Femur (tissue), 1 donor: ENCODE data around the gene TOB2.
"Not testable (repeated sequence)": the region's sequence is repeated elsewhere in the genome, so short reads cannot be mapped to it uniquely, and the experiment has no call there.

ENCODE experiments used
- DNase-seq: peaks from one replicate; pipeline ENCODE4 v3.0.0-alpha.2; 2017

Gene TOB2

DNA sequence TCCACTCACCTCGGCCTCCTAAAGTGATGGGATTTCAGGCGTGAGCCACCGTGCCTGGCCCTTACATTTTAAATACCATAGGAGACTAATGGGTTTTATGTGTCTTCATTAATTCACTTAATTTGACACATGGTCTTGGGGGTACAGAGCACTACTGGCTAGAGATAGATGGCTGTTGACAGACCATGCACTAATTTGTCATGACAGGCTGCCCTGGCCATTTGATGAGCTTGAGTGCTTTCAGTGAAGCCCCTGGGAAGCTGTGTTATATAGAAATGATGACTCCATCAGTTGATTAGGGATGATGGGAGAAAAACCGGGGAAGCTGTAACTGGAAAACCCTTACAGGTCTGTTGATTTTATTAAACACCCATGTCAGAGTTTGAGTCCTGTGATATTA lies 15.3 kb upstream of the TOB2 start:
- no peak for DNase-seq

DNA sequence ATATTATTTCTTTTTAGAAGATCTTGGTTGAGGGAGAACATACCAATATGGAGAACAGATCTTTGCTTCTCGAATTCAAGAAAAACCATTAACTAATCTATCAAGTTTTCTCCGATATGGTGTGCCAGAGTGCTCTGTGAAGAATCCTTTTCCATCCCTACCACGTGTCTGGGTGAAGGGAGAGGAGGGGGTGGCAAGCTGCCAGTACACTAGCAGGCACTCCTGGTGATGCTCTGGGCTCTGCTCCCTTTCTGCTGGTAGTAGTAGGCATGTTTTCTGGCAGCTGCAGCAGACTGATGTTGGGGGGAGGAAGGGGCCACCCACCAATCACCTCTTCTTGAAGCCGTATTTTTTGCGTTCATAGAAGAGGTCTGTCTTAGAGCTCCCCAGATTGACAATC lies 13.5 kb upstream of the TOB2 start:
- DNase-seq, result not testable (repeated sequence)

DNA sequence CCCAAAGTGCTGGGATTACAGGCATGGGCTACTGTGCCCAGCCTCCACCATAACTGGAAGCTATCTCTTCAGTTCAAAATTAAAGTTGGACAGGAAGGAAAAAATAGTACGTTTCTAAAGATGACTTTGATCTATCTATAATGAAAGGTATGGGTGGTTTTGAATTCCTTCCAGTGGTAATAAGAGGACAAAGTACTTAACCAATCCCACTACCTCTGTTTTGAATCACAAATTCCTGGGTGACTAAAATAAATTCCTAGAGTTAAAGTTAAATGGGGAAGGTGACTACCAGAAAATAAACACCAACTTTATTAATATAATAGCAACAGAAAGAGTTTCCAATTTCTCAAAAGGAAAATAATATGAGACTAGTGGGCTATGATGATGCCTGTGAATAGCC lies 12.8 kb upstream of the TOB2 start:
- DNase-seq, result no peak

DNA sequence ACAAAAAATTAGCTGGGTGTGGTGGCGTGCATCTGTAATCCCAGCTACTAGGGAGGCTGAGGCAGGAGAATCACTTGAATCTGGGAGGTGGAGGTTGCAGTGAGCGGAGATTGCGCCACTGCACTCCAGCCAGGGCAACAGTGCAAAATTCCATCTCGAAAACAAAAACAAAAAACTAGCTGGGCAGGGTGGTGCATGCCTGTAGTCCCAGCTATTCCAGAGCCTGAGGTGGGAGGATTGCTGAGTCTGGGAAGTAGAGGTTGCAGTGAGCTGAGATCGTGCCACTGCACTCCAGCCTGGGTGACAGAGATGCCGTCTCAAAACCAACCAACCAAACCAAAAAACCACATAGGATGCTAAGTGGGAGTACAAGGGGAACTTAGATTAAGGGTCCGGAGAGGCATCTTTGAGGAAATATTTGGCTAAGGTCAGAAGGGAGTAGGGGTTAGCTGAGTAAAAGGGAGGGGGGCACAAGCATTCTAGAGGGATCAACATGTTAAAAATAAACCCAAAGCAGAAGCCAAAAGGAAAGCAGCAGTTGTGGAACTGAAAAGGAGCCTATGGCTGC lies 11.6 kb upstream of the TOB2 start:
- DNase-seq, result no peak

DNA sequence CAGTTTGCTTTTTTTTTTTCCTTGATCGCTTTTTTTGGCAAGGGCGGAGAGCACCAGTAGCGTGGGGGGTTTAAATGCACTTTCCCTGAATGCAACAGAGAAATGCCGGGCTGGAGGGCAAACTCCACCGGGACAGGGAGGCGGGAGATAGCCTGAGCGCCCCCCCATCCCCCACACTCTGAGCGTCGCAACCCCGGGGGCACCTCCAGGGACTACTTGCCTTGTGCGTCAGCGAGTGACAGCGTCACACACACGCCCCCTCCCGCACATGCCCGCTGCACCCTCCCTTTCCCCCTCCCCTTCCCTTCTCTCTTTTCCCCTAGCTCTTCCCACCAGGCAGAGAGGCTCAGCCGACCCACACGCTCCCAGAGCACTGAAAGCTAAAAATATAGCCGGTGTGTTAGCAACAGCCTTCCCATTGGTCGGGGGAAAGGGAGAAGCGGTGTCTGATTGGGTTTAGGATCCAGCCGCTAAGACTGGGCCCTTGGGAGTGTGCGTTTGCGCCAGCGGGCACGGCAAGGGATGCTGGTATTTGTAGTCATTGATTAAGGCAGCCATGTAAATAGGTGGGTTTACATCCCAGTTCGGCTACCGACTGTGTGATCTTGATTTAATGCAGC lies 1.7 kb upstream of the TOB2 start:
- DNase-seq, result peak; percentile 99

DNA sequence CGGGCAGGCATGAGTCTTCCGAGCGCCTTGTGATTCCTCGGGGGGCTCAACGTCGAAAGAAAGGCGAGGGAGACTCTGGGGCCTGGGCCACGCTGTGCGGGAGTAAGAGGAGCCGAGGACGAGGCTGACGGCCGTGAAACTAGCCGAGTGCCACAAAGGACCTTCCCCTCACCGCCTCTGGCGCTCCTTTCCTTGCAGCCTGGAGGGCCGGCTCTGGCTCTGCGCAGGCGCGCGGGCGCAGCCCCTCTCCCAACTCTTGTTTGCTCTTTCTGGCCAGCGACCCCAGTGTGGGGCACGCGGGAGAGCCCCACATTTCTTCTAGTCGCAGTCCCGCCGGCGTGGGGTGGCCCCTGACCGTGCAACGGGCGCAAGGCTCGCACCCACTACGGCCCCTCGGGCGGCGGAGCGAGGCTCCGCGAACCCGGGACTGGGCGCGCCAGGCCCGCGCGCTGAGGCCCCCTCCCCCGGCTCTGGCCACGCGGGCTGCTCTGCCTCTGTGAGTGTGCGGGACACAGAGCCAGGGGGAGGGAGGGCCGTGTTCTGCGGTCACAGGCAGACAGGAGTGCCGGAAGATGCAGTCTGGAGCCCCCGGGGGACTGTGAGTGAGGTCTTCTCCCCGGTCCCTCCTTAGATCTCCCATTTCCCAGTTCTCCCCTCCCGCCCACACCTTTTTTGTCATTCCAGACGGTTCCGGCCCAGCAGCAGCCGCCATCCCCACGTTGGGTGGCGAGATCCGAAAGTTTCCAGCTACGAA lies 1.0 kb upstream of the TOB2 start:
- DNase-seq, result peak; percentile 90

DNA sequence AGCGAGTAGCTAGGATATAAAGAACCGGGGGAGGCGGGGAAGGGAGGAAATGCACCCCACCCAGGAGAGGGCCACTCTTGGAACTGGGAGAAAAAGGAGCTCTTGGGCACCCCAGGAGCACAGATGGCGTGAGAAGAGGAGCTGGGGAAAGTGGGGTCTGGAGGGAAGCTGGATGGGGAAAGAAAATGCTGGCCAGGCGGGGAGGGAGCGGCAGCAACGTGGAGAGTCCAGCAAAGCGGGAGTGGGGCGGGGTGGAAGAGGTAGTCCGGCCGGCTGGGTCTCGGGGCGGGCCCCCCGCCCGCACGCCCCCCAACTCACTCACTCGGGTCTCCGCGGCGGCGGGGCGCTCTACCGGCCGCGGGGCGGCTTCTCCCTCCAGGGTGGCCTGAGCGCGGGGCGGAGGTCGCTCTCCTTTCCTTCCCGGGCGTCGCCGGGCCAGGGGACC lies 522 bp downstream of the TOB2 start:
- DNase-seq, result peak; percentile 55

DNA sequence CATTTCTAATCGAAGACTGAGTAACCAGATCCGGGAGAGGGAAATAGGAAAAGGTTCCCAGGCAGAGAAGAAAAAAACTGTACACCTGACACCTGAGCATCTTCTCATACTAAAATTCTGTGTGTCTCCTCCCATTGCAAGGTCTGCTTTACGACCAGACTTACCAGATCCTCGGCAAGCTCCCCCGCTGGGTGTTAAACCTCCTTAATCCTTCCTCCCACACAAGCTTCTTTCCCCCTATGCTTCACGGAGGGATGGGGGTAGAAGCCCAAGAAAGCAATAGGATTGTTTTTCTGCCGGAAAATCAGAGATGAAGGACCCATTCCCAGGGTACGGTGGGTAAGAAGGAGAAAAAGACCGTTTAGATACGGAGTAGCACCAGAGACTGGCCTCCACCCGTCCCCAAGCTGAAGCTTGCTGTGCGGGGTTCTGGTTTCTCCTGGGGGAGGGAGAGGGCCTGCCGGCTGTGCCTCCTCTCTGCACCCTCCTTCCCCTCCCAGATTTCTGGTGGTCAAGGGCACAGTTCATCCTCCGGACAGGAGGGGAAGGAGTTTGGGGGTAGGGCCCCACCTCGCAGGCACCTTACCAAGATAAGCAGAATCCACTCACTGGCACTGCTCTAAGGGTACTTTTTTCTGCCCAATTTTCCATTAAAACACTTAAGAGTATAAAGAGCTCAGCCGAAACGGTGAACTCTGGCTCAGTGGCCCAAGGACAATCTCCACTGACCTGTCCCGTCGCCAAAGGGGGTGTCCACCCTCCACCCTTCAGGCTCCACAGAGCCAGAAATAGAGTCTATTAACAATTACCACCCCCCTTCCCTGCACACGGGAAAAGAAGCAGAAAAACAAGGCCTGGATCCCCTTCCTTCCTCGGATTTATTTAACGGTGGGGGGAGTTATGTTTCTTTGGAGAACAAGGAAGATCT lies 1.2 kb downstream of the TOB2 start:
- DNase-seq, result peak; percentile 46

DNA sequence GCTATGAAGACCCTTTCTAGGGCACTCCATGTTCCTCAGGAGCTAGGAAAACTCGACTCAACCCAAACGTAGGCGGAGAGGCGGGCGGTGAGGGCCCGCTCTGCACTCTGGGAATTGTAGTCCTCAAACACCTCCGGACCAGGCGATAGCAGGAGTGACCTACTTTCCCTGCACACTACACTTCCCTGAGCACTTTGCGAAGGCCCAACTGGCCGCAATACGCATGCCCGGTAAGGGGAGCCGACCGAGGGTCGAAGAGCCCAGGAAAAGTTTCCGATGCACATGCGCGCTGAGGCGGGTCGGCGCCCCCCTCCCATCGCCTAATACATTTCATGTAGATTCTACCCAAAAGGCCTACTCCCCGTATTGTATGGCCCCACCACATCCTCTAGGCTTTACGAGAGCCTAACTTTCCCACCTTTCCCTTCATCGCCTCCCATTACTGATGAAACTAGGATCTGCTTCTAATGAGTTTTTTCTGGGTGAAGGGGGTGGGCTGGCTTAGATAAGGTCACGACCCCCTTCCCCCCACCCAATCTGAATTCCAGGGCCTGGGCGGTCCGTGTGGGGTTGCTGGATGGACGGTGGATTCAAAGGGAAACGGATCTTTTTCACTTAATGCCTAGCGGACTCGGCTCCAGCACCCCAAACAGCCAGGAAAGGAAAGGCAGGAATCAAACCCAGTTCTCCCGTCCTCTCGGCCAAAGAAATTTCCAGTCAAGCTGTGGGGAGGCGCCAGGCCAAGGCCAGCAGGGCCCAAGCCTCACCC lies 2.1 kb downstream of the TOB2 start:
- DNase-seq, result peak; percentile 99

DNA sequence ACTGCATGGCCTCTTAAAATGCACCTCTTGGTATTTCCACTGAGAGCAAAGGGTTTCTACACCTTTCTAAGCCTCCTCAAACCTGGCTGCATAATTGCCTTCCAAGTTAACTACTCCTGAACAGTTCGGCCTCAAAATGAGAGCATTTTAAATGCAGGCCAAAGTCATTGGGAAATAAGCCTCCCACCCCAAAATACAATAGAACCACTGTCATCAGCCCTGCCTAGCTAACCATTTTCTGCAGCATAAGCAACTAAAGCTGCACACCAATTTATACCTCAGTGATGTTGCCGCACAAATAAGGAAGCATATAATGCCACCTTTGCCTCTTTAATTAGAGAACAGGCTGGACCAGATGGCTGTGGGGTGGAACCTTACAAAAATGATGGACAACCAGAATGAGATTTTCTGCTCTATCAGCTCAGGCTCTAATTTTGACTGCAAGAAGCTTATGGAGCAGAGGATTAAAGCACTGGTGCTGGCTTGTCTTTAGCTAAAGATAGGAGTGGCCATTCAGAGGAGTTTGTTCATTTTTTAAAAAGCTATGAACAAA lies 4.3 kb downstream of the TOB2 start:
- DNase-seq, result no peak

DNA sequence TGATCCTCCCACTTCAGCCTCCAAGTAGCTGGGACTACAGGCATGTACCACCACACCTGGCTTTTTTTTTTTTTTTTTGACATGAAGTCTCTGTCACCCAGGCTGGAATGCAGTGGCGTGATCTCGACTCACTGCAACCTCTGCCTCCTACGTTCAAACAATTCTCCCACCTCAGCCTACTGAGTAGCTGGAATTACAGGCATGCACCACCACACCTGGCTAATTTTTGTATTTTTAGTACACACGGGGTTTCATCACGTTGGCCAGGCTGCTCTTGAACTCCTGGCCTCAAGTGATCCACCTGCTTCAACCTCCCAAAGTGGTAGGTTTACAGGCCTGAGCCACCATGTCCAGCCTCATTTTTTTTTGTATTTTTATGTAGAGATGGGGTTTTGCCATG lies 6.1 kb downstream of the TOB2 start:
- not testable (repeated sequence) for DNase-seq

DNA sequence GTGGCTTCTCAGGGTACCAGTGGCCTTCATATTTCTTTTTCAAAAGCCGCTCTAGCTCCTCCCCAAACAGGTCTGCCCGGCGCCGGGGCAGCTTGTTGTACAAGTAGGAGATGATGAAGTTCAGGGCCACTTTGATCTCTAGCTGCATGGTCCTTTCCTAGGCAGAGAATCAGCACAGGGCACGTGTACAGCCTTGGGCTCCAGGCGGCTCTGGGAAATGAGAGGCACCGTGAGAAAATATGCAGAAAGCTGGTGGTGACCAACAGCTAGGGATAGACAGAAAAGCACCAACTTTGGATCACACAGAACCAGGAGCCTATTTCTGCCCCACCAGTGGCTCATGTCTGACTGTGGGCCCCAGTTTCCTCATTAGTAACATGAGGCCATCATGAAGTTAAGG lies 9.4 kb downstream of the TOB2 start:
- no peak for DNase-seq

DNA sequence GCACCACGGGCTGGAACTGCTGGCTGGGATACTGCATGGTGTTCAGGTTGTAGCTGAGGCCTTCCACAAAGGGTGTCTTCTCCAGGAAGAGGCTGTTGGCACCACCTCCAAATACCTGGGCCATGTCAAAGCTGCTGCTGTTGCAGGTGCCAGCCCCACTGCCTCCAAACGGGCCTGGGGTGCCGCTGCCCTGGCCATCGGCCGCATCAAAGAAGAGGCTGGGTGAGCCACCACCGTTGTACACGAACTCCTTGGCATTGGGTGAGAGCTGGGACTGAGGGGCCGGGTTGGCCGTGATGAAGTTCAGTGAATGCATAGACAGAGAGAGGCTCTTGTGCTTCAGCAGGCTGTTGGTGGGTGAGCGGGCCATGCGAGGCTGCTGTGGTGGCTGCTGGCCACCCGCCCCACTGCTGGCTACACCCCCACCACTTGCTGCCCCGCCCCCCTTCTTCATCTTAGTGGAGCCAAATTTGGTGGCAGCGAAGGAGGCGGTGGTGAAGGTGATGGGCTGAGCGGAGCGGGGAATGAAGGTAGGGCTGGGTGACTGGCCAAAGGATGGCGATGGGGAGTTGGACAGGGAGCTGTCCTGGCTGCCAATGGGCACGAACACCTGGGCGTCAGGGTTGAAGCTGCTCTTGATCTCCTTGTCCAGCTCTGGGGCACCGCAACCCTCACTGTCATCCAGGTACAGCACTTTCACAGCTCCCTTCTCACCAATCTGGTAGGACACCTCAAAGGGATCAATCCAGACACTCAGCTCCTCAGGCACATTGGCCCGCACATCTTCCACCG lies 10.1 kb downstream of the TOB2 start:
- DNase-seq, result no peak

DNA sequence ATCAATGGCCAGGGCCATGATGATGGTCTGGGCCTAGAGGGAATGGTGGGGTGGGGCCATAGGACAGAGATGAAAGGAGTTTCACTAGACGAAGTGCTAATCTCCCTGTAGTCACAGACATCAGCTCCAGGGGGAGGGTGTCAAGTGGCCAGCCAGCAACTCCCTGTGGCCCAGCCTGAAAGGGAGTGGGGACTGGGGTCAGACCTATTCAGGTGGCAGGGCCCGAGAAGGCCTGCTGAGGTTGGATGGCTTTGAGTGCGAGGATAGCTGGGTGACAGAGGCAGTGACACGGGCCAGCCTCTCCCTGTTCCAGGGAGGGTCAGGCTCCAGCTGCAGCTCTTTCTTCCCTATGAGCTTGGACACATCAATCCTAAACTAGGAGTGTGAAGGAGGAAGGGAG lies 11.0 kb downstream of the TOB2 start:
- DNase-seq, result no peak

DNA sequence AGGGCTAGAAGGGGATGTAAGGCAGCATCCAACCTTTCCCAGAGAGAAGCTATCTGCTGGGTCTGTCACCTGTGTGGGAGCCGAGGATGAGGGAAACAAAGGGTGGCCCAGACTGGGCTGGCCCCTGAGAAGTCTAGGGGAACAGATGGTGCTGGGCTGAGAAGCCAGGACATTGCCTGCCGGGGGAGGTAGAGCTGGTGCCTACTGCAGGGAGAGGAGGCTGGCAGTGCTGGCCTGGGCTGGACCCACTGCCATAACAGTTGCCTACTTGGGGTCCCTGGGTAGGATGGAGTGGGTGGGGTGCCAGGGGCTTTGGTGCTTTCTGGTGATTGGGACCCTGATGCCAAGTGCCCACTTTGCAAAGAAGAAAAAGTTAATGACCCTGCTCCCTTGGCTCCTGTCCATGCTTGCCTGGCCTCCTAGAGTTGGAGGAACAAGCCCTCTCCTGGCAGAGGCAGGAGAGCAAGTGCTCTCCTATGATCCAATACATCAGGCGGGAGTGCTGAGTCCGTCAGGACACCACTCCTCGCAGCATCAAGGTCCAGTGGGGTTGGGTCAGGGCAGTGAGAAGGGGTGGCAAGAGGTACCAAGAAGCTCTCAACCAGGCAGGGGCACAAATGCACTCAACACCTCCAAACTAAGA lies 12.1 kb downstream of the TOB2 start:
- not testable (repeated sequence) for DNase-seq

DNA sequence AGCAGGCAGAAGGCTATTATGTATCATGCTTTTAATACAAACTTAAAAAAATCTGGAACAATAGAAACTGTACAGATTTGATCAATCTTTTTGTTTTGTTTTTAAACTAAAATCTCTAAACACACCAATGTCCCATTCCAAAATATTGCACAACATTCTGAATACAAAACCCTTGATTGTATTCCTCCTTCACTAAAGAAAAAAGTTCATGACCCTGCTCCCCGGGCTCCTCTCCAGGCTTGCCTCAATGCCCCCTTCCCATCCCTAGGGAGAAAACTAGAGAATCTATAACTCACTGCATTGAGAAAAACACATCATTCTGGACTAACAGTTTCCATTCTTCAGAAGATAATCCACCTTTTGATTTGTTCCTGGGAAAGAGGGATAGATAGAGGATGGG lies 13.1 kb downstream of the TOB2 start:
- not testable (repeated sequence) for DNase-seq

DNA sequence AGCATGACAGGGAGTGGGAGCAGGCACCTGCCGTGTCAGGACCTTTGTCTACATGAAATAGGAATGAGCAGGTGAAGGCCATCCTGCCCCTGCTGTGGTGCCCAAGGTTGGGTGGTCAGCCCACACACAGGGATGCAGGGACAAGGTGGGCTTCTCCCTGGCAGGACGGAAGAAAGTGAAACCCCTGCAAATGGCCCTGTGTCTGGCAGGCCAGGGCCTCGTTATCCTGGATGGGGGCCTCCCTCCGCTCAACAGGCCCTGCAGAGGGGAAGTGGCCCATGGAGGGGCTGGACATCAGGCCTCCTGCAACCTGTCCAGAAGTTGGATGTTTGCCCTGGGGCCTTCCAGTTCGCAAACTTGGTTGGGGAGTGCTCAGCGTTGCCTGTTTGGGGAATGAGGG lies 14.9 kb downstream of the TOB2 start:
- DNase-seq, result no peak

DNA sequence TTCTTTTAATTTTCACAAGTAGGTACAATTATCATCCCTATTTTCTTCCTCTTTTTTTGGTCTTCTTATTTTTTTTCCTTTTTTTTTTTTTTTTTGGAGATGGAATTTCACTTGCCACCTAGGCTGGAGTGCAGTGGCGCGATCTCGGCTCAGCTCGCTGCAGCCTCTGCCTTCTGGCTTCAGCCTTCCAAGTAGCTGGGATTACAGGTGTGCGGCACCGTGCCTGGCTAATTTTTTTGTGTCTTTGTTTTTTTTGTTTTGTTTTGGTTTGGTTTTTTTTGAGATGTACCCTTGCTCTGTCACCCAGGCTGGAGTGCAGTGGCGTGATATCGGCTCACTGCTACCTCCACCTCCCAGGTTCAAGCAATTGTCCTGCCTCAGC lies 16.7 kb downstream of the TOB2 start:
- no peak for DNase-seq

DNA sequence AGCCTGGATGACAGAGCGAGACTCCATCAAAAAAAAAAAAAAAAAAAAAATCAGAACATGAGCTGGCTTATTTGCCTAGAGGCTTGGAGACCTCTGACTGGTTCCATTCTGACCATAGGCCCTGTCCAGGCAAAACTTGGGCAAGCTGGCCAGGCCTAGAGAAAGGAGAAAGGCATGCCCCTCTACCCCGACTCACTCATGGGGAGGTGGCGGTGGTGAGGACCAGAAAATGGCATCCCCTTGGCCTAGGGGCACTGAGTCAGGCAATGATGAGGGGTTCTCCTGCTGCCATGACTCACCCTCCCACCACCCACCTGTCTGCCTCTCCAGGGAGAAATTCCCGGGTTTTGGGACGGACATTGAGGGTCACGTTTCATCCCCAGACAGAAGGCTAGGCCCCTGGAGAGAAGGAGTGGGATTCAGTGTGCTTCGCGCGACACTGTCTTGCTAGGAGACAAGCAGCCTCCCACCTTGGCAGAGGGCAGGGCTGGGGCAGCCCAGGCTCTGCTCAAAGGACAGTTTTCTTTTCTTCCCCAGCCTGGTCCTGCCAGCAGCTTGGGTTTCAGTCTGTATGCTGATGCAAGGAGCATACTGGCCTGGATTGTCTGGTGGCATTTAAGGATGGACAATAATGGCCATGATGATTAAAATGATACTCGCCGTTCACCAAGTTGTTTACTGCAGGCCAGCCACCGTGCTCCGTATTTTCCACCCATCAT lies 17.2 kb downstream of the TOB2 start:
- DNase-seq, result no peak
